Testis (tissue), 2 donors: ENCODE data around the gene ITGB2.

Experiments
- POLR2A ChIP-seq: fragments of 450-650 bp; IDR thresholded peaks from one replicate; pipeline ENCODE4 v1.6.1; 2017; ENCODE audit warnings: antibody characterized with exemption, mild to moderate bottlenecking, moderate library complexity
- TF ChIP-seq, protein P1 (sequence below), 3 experiments: fragments of 450-650 bp in 2 of 3; fragments of 200-600 bp in 1 of 3; sonication (generic) in 1 of 3; IDR thresholded peaks; one replicate each; pipeline ENCODE4 v1.5.1; 2016 to 2019; ENCODE audit warnings: antibody characterized with exemption in 3 of 3, mild to moderate bottlenecking in 2 of 3, moderate library complexity in 1 of 3

DNA sequence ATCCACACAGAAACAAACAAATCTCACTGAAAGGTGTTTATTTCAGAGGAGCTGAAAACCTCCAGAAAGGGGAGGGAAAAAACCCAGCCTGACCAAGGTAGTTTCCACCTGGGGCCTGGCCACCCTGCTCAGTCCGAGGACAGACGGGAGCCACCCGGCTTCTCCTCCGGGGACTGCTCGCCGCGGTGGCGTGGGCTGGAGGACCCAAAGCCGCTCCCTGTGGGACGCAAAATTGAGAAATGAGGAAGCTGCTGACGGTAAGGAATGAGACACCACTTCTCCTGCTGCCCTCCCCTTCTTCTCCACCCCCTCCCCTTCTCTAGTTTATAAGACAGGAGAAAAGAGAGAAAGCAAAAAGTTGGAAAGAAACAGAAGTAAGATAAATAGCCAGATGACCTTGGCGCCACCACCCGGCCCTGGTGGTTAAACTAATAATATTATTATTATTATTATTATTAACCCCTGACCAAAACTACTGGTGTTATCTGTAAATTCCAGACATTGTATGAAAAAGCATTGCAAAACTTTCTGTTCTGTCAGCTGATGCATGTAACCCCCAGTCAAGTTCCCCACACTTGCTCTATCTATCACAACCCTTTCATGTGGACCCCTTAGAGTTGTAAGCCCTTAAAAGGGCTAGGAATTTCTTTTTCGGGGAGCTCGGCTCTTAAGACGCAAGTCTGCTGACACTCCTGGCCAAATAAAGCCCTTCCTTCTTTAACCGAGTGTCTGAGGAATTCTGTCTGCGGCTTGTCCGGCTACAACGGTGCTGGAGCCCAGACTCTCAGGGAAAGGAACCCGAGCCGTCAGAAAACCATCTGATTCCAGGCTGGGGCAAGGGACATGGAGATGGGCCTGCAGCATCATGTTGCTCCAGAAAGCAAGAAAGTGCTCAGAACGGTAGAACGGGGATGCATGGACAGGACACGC lies 12.5 kb downstream of the ITGB2 start:
- TF ChIP-seq, protein P1, sequence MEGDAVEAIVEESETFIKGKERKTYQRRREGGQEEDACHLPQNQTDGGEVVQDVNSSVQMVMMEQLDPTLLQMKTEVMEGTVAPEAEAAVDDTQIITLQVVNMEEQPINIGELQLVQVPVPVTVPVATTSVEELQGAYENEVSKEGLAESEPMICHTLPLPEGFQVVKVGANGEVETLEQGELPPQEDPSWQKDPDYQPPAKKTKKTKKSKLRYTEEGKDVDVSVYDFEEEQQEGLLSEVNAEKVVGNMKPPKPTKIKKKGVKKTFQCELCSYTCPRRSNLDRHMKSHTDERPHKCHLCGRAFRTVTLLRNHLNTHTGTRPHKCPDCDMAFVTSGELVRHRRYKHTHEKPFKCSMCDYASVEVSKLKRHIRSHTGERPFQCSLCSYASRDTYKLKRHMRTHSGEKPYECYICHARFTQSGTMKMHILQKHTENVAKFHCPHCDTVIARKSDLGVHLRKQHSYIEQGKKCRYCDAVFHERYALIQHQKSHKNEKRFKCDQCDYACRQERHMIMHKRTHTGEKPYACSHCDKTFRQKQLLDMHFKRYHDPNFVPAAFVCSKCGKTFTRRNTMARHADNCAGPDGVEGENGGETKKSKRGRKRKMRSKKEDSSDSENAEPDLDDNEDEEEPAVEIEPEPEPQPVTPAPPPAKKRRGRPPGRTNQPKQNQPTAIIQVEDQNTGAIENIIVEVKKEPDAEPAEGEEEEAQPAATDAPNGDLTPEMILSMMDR (IDR thresholded peaks at IDR 0.05), result no peak
- no peak for TF ChIP-seq POLR2A
